GM21526 (cell line): Measurements from ENCODE around the gene LGALS3.
"Not testable (repeated sequence)": the region's sequence is repeated elsewhere in the genome, so short reads cannot be mapped to it uniquely, and the experiment has no call there.

Experiments used
- ATAC-seq: cut with Tn5 transposase; IDR thresholded peaks from one replicate; pipeline ENCODE4 v1.9.1; 2021; ENCODE audit warnings: moderate library complexity; ENCODE audit not compliant: unreplicated experiment, low FRiP score

Gene LGALS3

DNA sequence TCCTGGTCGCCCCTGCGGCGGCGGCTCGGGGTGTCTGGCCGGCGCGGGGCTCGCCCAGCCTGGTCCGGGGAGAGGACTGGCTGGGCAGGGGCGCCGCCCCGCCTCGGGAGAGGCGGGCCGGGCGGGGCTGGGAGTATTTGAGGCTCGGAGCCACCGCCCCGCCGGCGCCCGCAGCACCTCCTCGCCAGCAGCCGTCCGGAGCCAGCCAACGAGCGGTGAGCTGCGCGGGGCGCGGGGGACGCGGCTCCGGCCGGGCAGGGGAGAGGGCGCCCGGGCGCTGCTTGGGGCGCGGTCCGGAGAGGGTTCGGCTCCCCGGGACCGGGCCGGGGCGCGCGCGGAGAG, at the start of gene LGALS3:
Gene LGALS3 (plus strand): TSS at position 167 of the 342 bp plus-strand sequence. CDS start 8,122 bp downstream, outside the sequence.
- ATAC-seq: peak; percentile 51

DNA sequence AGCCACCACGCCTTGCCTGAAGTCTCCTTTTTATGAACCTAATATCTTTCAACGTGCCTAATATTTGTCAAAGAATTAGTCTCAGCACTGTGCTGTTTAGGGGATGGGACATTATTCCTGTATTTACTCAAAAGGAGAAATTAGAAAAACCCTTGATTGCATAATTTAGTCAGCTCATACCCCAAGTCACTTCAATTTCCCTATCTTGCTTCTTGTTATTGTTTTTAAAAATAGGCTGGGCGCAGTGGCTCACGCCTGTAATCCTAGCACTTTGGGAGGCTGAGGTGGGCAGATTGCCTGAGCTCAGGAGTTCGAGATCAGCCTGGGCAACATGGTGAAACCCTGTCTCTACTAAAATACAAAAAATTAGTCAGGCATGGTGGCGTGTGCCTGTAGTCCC, 49.1 kb upstream of the LGALS3 start:
- ATAC-seq: not testable (repeated sequence)

DNA sequence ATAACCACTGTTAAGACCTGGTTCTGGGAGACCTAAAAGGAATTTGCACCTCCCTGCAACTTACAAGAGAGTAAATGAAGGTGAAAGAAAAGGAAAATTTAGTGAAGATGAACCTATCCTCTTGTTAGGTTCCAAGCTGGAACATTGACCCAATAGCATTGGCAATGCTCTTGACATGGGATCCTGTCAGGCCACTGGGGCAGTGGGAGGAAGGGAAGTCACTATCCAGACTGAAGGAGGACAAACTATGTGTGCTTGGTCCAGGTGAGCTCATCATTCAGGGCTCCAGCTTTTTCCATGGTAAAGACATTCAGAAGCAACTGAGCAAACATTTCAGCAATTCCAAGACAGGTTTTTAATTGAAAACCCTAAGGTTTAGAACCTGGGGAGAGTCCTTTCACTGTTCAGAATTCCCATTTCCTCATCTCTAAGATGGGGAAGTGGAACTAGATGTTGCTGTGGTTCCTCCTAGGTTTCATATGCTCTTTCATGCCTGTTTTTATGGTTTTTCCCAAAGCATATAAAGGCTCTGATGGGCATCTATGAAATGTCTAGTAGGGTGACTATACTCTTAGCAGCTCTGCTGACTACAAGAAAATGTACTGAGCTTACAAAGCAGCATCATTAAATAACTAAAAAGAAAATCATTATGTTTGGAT, 44.5 kb upstream of the LGALS3 start:
- no peak for ATAC-seq

DNA sequence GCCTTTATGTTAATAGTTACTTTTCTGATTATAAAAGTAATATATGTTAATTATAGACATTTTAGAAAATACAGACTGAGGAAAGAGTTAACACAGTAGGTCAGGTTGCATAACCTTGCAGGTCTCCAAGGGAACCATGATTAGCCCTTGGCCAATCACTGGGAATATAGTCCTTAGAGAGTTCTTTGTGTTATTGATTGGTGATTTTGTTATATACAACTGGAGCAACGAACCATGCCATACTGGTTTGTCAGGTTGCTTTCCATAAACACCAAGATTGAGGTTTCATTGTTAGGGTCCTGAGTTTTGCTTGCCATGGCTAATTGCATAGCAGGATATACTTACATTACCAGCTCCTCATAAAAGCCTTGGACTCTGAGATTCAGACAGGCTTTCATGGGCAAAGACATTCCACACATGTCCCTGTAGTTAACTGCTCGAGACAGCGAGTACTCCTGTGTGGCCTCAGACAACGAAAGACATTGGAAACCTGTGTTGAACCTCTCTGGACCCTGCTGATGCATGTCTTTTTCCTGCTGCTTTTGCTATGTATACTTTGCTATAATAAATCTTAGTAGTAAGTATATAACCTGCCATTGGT, 43.9 kb upstream of the LGALS3 start:
- no peak for ATAC-seq

DNA sequence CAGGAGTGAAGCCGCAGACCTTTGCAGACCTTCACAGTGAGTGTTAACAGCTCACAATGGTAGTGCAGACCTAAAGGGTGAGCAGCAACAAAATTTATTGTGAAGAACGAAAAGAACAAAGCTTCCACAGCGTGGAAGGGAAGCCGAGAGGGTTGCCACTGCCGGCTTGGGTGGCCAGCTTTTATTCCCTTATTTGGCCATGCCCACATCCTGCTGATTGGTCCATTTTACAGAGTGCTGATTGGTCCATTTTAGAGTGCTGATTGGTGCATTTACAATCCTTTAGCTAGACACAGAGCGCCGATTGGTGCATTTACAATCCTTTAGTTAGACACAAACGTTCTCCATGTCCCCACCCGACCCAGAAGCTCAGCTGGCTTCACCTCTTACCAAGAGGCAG, 42.1 kb upstream of the LGALS3 start:
- ATAC-seq: no peak

DNA sequence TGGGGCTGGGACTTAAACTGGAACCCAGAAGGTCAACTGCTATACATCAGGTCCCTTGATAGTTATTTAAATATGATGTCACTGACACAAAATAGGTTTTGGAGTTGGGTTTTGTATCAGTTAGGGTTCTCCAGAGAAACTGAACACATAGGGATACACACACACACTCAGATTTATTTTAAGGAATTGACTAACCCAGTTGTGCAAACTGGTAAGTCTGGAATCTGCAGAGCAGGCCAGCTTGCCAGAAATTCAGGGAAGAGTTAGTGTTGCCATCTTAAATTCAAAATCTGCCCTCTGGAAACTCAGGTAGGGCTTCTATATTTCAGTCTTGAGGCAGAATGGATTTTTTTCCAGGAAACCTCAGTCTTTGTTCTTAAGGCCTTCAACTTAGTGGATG, 40.7 kb upstream of the LGALS3 start:
- no peak for ATAC-seq

DNA sequence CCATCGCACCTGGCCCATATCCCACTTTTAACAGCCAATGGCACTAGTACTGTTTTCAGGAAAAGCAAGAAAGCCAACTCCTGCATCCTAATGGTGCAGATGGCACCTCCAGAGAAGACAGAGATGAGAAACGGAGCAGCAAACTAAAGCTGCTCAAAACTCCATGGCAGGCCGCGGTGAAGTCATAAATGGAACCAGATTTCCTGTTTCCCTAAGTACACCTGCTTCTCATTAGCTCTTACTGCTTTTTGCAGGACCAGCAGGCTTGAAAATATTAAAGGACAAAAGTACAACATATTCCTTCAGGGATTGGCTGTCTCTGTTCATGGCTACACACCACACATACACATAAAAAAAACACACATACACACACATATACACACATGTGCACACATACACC, 36.7 kb upstream of the LGALS3 start:
- ATAC-seq: no peak

DNA sequence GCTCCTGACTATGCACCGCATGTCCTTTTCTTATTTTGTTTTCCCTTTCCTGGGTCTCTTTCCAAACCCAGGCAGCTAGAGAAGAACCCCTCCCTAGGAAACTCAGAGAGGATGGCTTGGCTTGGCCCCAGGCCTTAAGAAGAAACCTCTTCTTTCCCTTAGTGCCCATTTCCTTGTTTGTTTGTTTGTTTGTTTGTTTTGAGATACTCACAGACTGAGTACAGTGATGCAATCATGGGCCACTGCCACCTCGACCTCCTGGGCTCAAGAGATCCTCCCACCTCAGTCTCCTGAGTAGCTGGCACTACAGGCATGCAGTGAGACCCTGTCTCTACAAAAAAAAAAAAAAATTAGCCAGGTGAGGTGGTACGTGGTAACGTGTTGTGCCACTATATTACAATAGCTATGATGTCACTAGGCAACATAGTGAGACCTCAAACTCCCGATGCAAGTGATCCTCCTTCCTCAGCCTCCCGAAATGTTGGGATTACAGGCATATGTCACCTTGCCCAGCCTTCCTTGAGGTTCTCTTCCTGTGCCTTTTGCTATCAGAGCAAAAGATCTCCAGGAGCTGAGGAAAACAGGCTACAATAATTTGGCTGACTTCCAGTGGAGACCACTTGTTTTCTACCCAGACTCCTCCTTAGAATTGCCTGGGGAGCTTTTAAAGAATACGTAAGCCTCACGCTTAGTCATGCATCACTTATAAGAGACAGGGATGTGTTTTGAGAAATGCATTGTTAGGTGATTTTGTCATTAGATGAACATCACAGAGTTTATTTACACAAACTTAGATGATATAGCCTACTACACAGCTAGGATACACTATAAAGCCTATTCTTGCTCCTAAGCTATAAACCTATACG, 34.5 kb upstream of the LGALS3 start:
- no peak for ATAC-seq

DNA sequence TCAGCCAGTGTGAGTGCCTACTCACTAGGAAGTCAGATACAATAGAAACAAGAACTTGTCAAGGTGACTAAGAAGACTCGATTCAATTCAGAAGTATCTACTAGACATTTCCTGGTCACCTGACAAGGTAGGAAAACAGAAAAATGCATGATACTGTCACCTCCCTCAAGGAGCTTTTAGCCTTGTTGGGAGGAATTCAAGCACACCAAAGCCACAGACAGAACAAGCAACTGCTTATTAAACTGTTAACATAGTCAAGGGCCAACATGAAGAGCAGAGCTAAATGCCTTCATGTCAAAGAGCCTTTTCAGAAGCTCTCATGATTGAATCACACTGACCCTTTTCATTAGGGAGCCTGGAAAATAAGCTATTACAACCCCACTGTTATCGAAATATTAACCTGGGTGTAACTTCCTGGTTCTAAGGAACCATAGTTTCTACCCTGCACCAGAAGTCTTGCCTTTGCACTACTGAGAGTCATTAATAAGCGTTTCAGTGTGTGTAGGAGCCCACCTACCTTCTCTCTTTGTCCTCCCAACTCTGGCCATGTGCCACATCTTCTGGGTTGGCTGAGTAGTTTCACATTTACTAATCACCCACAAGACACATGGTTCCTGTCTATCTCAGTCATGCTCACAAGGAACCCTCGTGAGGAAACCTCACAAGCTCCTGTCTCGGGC, 31.0 kb upstream of the LGALS3 start:
- ATAC-seq: peak; percentile 58

DNA sequence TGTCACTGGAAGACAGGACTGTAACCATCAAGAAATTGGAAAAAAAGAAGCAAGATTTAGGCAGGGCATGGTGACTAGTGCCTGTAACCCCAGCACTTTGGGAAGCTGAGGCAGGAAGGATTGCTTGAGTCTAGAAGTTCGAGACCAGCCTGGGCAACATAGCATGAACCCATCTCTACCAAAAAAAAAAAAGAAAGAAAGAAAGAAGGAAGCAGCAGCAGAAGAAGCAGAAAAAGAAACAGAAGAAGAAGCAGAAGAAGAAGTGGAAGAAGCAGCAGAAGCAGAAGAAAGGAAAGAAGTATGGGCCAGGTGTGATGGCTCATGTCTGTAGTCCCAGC, 30.5 kb upstream of the LGALS3 start:
- no peak for ATAC-seq

DNA sequence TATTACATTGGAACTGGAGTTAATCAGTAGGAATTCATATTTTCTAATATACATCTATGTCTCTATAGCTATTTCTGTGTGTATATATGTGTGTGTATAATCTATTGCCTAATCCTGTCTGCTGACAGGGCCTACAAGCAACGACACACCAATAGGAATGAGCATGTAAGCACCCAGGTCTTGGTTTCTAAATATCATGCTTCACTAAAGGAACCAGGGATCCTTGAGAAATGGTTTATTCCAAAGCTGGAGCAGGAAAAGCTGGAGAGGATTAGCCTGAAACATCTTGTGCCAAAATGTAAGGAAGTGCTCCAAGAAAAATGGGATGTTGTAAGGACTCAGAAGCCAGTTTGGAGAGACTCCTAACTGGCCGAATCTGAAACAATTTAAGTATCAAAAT, 29.3 kb upstream of the LGALS3 start:
- no peak for ATAC-seq

DNA sequence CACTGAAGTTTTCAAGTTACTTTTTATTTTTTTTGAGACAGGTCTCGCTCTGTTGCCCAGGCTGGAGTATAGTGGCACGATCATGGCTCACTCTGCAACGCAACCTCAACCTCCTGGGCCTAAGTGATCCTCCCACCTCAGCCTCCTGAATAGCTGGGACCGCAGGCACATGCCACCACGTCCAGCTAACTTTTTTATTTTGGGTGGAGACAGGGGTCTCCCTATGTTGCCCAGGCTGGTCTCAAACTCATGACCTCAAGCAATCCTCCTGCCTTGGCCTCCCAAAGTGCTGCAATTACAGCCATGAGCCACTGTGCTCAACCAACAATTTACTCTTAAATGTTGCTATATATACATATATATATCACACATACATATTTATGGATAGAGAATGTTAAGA, 27.4 kb upstream of the LGALS3 start:
- no peak for ATAC-seq

DNA sequence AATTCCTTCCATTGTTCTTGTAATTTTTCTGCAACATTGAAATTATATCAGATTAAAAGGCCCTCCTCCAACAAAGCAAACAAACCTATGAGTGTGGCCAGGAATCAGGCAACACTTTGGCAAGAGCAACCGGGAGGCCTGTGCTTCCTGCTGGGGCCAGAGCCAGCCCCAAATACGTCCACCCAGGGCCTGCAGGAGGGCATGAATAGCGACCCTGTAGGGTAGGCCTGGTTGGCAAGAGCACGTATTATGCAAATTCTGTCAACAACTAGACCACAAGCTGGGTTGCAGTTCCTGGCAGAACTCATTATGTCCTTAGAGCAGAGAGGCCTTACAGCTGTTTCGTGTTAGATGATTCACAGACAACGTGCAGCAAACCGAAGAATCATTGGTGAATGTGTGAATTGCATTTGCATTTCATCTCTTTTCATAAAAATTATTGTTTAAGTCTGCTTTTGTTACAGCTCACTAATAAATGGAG, 26.9 kb upstream of the LGALS3 start:
- peak; percentile 65 for ATAC-seq

DNA sequence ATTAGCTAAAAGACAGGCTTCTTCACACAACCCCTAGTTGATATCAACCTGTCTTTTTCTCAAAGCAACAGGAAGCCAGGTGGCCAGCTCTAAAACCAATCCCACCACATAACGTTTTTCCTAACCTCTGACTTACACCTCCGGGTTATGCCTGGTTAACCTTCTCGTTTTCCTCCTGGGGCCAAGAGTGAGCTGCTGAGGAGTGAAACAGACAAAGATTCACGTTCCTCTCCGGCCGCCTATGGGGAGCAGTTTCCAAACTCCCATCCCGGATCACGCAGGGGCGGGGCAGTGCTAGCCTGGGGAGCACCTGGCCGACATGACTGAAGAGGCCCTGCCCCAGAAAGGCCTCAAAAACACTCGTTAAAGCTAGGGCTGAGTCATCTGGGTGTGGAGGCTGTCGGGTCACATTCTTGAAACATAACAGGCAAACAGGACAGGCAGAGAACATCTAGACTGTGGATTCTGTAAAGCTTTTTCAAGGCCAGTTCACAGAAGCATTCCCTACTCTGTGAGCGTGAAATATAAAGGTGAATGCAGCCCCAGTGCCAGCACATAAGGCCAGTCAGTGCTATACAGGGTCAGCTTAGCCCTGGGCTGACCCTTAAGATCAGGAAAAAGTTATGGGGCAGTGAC, 25.9 kb upstream of the LGALS3 start:
- no peak for ATAC-seq

DNA sequence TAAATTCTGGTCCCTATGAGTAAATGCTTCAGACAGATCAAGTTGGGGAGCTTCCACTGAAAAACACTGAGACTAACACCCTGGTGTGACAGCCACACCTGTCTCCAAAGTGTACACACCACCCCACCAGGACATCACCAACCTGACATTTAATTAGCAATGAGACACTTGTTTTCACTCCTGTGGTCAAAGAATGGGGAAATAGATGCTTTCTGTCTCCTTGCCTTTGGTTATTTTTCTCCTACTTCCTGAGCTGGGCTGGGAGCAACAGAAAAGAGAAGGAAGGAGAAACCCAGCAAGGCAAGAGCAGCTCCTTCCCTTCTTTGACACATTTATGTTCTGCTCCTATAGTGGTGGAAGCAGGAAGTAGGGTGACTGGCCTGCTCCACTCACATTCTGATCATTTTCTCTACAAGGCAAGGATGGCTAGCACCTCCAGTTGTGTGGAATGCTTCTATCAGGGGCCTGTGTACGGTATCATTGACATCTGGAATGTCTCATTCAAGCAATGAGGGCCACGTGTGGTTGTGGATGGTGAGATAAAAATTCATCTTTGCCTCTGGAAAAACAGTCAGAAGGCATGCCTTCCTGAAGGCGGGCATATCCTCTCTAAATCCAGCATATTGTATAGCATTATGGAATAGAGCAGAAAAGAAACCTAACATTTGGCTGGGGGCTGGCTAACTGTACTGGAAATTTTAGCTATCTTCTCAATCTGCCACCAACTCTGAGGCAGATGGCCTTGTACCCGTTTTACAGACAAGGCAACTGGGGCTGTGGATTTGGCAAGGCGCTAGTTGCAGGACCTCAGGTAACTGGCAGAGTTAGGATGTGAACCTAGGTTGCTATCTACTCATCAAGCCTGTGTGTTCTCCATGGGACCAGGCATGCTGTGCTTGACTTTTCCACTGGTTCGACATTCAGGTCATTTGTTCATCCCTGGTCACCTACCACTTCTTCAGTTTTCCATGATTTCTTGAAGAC, 24.8 kb upstream of the LGALS3 start:
- ATAC-seq: no peak

DNA sequence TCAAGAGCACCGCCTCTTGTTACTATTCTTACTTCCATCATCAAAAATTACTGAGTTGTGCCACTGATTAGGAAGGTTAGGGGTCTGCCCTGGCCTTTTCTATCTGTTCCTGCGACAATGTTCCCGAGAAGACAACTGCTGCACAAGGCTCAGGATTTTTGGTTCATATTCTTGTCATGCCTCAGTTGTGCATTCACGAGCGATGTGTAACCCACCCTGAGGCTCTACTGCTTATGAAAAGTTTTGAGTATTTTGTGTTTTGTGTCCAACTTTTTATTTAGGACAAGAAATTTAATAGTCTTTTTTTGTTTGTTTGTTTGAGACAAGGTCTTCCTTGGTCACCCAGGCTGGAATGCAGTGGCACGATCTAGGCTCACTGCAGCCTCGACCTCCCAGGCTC, 23.1 kb upstream of the LGALS3 start:
- no peak for ATAC-seq

DNA sequence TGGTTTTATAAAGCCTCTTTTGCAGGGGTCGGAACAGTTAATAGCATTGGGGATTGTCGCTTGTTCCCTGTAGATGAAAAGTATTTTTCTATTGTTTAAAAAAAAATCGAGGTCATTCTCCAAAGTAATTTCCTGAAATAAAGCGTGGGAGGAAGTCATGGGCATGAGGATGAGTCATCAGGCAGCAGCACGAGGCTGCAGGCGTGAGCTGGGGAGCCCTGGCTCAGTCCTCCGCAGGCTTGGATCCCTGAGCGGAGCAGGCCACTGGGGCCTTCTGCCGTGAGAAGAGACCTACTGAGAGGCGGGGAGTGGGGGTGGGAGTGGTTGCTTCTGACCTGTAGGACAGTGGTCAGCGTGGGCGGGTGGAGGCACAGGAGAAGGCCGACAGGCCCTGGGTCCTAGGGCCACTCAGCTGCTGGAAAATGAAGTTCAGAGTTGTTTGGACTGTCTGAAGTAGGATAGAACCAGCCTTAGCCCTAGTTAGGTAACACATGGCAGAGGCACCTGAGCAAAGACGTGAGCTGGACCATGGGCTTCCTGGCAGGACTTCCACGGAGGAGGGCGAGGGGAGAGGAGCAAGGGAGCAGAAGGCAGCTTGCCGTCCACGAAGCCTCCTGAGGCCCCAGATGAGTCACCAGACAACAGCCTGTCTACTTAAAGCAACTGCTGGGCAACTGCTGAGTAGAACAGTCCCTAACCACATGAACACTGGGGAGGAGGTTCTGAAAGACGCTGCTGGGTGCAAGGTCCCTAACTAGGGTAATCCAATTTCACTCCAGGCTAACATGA, 21.1 kb upstream of the LGALS3 start:
- ATAC-seq: no peak

DNA sequence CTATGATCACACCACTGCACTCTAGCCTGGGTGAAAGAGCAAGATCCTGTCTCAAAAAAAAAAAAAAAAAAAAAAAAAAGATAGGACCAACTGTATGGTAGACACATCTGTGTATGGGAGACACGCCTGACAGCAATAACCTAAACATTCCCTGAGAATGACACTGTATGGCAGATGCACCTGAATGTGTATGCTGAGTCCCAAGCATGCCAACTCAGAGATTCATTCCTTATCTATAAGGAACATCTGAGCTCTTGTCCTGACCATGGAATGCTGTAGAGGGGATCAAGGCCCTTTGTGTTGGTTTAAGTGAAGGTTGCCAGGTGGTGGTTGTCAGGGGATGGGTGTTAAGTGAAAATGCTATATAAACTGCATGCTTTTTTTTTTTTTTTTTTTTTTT, 19.2 kb upstream of the LGALS3 start:
- no peak for ATAC-seq
